WTC11 (cell line): ENCODE measurements around the gene TMEM131L. TPM values are rescaled to one million over a fixed set of nuclear protein-coding genes. Genes with fewer than 3 reads are reported as not detected.
A peak's percentile ranks its signal among the peaks of the same experiment; 100 is the strongest.
"Not testable (repeated sequence)": the region's sequence is repeated elsewhere in the genome, so short reads cannot be mapped to it uniquely, and the experiment has no call there.

Experiments used
- ATAC-seq: fragments of 200-7000 bp; cut with Tn5 transposase; 2 replicates; pipeline ENCODE4 v1.10.0; 2021; ENCODE audit warnings: mild to moderate bottlenecking, moderate library complexity
- CTCF ChIA-PET: fragments of 300-600 bp; sonication (Branson Sonifier 250); formaldehyde crosslinking; loops from one replicate; lab custom pipeline; 2021; ENCODE audit warnings: antibody characterized with exemption; lab: Charles Lee
- POLR2A ChIA-PET: fragments of 350-600 bp; sonication (Branson Sonifier 250); formaldehyde crosslinking; loops from one replicate; lab custom pipeline; 2021; ENCODE audit warnings: antibody characterized with exemption; lab: Charles Lee
- DNase-seq: peaks from one replicate; pipeline ENCODE4 v3.0.0; 2021; ENCODE audit warnings: low spot score
- H3K27ac Mint-ChIP-seq: 2 replicates; pipeline ENCODE4 v1.8.0; 2021; ENCODE audit warnings: mixed read lengths
- H3K27me3 Mint-ChIP-seq: 2 replicates; pipeline ENCODE4 v1.8.0; 2021; ENCODE audit warnings: low read depth, mild to moderate bottlenecking, moderate library complexity, mixed read lengths
- H3K36me3 Mint-ChIP-seq: 2 replicates; pipeline ENCODE4 v1.8.0; 2021; ENCODE audit warnings: mixed read lengths
- H3K4me1 Mint-ChIP-seq: 2 replicates; pipeline ENCODE4 v1.8.0; 2022; ENCODE audit warnings: mixed read lengths
- H3K4me3 Mint-ChIP-seq: 2 replicates; pipeline ENCODE4 v1.8.0; 2021; ENCODE audit warnings: mild to moderate bottlenecking, moderate library complexity, mixed read lengths
- H3K9me3 Mint-ChIP-seq: 2 replicates; pipeline ENCODE4 v1.8.0; 2021; ENCODE audit warnings: mixed read lengths
- CBFB ChIP-seq: sonication (generic); formaldehyde crosslinking; IDR thresholded peaks from 2 replicates; pipeline ENCODE4 v1.8.1; 2022; ENCODE audit warnings: mild to moderate bottlenecking, low read depth, missing genetic modification reagents
- FOXJ3 ChIP-seq: sonication (generic); formaldehyde crosslinking; IDR thresholded peaks from 2 replicates; pipeline ENCODE4 v1.9.0; 2021; ENCODE audit warnings: missing genetic modification reagents, mild to moderate bottlenecking, borderline replicate concordance
- GRHL2 ChIP-seq: fragments of 250-450 bp; sonication (Bioruptor Pico); IDR thresholded peaks from 2 replicates; pipeline ENCODE4 v1.8.0; 2022; ENCODE audit warnings: mild to moderate bottlenecking, moderate library complexity; ENCODE audit not compliant: insufficient replicate concordance, severe bottlenecking
- HMGA2 ChIP-seq: fragments of 250-450 bp; sonication (Bioruptor Pico); IDR thresholded peaks from 2 replicates; pipeline ENCODE4 v1.4.0; 2021; ENCODE audit warnings: mild to moderate bottlenecking, moderate library complexity
- IRF2 ChIP-seq: sonication (generic); formaldehyde crosslinking; IDR thresholded peaks from 2 replicates; pipeline ENCODE4 v1.8.0; 2022; ENCODE audit warnings: low read depth, missing genetic modification reagents, borderline replicate concordance
- JUN ChIP-seq: sonication (generic); formaldehyde crosslinking; IDR thresholded peaks from 2 replicates; pipeline ENCODE4 v1.8.0; 2023; ENCODE audit warnings: mild to moderate bottlenecking, missing genetic modification reagents
- KAT7 ChIP-seq: sonication (generic); formaldehyde crosslinking; IDR thresholded peaks from 2 replicates; pipeline ENCODE4 v1.8.1; 2023; ENCODE audit warnings: missing genetic modification reagents, mild to moderate bottlenecking, borderline replicate concordance
- NR1H2 ChIP-seq: sonication (generic); formaldehyde crosslinking; IDR thresholded peaks from 2 replicates; pipeline ENCODE4 v1.9.0; 2021; ENCODE audit warnings: mild to moderate bottlenecking, moderate library complexity, missing genetic modification reagents
- RORB ChIP-seq: fragments of 250-450 bp; sonication (Bioruptor Pico); IDR thresholded peaks from 2 replicates; pipeline ENCODE4 v1.9.0; 2021; ENCODE audit warnings: mild to moderate bottlenecking
- SOX15 ChIP-seq: fragments of 250-450 bp; sonication (Bioruptor Pico); IDR thresholded peaks from 2 replicates; pipeline ENCODE4 v1.9.0; 2021; ENCODE audit warnings: mild to moderate bottlenecking
- SP1 ChIP-seq: sonication (generic); formaldehyde crosslinking; conservative IDR thresholded peaks from 2 replicates; pipeline ENCODE4 v1.8.1; 2022; ENCODE audit warnings: missing genetic modification reagents
- TEAD1 ChIP-seq: sonication (generic); formaldehyde crosslinking; IDR thresholded peaks from 2 replicates; pipeline ENCODE4 v1.8.0; 2022; ENCODE audit warnings: mild to moderate bottlenecking, missing genetic modification reagents
- TP53 ChIP-seq: sonication (generic); formaldehyde crosslinking; IDR thresholded peaks from 2 replicates; pipeline ENCODE4 v1.8.1; 2023; ENCODE audit warnings: mild to moderate bottlenecking, missing genetic modification reagents
- ZNF121 ChIP-seq: sonication (generic); formaldehyde crosslinking; IDR thresholded peaks from 2 replicates; pipeline ENCODE4 v1.8.0; 2023; ENCODE audit warnings: missing genetic modification reagents
- ZNF219 ChIP-seq: sonication (generic); formaldehyde crosslinking; IDR thresholded peaks from 2 replicates; pipeline ENCODE4 v1.8.0; 2023; ENCODE audit warnings: missing genetic modification reagents, mild to moderate bottlenecking, borderline replicate concordance
- ZNF423 ChIP-seq: fragments of 250-450 bp; sonication (Bioruptor Pico); IDR thresholded peaks from 2 replicates; pipeline ENCODE4 v2.1.2; 2022; ENCODE audit warnings: mild to moderate bottlenecking, moderate library complexity
- total RNA-seq: library from RNA; stranded (reverse); gene quantifications from 3 replicates; pipeline ENCODE4 v1.2.3, GENCODE V29; 2021
- TF ChIP-seq, protein P1 (sequence below): sonication (generic); formaldehyde crosslinking; conservative IDR thresholded peaks from 2 replicates; pipeline ENCODE4 v1.8.1; 2022; ENCODE audit warnings: mild to moderate bottlenecking, missing genetic modification reagents
- TF ChIP-seq, protein P2 (sequence below): sonication (generic); formaldehyde crosslinking; IDR thresholded peaks from 2 replicates; pipeline ENCODE4 v1.8.1; 2023; ENCODE audit warnings: mild to moderate bottlenecking, moderate library complexity, missing genetic modification reagents

Gene TMEM131L
- total RNA-seq, 1 experiment from 2014 or later = 26.7 TPM

DNA sequence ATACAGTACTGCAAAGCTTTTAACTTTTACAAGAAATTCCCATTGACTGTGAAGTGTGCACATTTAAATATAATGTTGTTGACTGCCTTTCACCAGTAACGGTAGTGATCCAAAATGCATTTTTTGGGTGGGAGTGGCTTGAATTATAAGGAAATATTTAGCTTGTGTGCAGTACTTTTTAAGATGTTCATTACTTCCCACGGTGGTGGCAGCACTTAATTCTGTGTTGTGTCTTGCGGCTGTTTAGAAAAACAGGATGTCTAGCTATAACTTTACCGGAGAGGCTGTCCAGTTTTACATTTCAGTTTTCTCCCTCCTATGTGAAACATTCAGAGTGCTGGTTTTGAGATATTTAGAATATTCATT lies 1.7 kb downstream of the TMEM131L start:
- H3K36me3 Mint-ChIP-seq = no peaks in the 10 kb centered on the region
- H3K4me3 Mint-ChIP-seq = peak overlapping the region; percentile 88
- TF ChIP-seq KAT7 (no peak), ZNF121 (CRISPR knock-in tag) (no peak), ZNF219 (CRISPR knock-in tag) (no peak), ZNF423 (CRISPR knock-in tag) (no peak), GRHL2 (no peak), TEAD1 (CRISPR knock-in tag) (no peak), SOX15 (no peak)
- TF ChIP-seq, protein P1, sequence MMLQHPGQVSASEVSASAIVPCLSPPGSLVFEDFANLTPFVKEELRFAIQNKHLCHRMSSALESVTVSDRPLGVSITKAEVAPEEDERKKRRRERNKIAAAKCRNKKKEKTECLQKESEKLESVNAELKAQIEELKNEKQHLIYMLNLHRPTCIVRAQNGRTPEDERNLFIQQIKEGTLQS = no peak
- TF ChIP-seq, protein P2, sequence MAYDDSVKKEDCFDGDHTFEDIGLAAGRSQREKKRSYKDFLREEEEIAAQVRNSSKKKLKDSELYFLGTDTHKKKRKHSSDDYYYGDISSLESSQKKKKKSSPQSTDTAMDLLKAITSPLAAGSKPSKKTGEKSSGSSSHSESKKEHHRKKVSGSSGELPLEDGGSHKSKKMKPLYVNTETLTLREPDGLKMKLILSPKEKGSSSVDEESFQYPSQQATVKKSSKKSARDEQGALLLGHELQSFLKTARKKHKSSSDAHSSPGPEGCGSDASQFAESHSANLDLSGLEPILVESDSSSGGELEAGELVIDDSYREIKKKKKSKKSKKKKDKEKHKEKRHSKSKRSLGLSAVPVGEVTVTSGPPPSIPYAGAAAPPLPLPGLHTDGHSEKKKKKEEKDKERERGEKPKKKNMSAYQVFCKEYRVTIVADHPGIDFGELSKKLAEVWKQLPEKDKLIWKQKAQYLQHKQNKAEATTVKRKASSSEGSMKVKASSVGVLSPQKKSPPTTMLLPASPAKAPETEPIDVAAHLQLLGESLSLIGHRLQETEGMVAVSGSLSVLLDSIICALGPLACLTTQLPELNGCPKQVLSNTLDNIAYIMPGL (CRISPR knock-in tag) = no peak
- H3K27me3 Mint-ChIP-seq = peaks cover 8% of the 10 kb centered on the region
- peaks cover 32% of the 10 kb centered on the region for H3K4me1 Mint-ChIP-seq
- 0 out of 2 replicates have a peak overlapping the region, but pooled peaks have one; percentile 3 for H3K27ac Mint-ChIP-seq
- no peaks in the 10 kb centered on the region for H3K9me3 Mint-ChIP-seq
- DNase-seq (no peak), ATAC-seq (no peak)
- POLR2A ChIA-PET = interaction anchor here (1.1 kb wide), 1 partner anchor 20 kb away, joined by 3 read pairs; no protein-coding TSS in a partner anchor
- CTCF ChIA-PET = no interaction called here

DNA sequence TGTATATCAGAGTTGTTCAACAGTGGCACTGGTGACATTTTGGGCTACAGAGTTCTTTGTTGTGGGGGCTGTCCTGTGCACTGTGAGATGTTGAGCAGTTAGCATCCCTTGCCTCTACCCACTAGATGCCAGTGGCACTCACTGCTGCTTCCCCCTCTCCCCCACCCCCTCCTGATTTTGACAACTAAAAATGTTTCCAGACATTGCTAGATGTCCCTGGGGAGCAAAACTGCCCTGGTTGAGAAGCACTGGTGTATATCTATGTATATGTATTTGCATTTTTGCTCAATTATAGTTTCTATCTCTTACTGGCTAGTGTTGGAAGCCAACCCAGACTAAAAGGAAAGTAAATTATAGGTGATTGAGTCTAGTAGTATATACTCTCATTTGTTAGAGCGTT lies 2.4 kb downstream of the TMEM131L start:
- CTCF ChIA-PET = no interaction called here
- POLR2A ChIA-PET = no interaction called here
- DNase-seq (no peak), ATAC-seq (no peak)
- Mint-ChIP-seq H3K27me3 (peaks cover 8% of the 10 kb centered on the region), H3K4me1 (peaks cover 32% of the 10 kb centered on the region), H3K36me3 (no peaks in the 10 kb centered on the region), H3K27ac (no peak overlapping the region), H3K4me3 (no peak overlapping the region), H3K9me3 (no peaks in the 10 kb centered on the region)
- TF ChIP-seq CBFB (no peak), NR1H2 (CRISPR knock-in tag) (no peak), HMGA2 (CRISPR knock-in tag) (no peak), FOXJ3 (CRISPR knock-in tag) (no peak), TP53 (CRISPR knock-in tag) (no peak)
- TF ChIP-seq, protein P1 = no peak
- TF ChIP-seq, protein P2 (CRISPR knock-in tag) = no peak

DNA sequence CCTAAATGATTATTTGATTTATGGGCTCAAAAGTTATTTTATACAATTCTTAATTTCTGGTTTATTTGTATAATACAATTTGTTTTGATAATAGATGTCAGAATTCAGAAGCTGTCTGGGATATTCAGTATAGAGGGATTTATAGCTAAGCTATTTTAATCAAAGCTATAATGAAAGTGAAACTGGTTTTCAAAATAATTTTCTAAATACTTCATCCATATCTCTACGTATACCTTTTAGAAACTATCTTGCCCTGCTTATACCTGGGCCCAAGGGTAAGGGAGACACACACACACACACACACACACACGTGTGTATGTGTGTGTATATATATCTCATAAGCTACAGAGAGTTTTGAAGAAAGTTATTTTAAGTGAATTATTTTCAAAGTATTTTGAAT lies 2.9 kb downstream of the TMEM131L start:
- H3K27me3 Mint-ChIP-seq = peaks cover 8% of the 10 kb centered on the region
- peaks cover 32% of the 10 kb centered on the region for H3K4me1 Mint-ChIP-seq
- no peak overlapping the region for H3K27ac Mint-ChIP-seq
- DNase-seq (no peak), ATAC-seq (no peak)
- H3K4me3 Mint-ChIP-seq = no peak overlapping the region
- ChIA-PET POLR2A (no interaction called here), CTCF (no interaction called here)
- H3K36me3 Mint-ChIP-seq = peaks cover under 1% of the 10 kb centered on the region; the same call in 1 of the 2 replicates
- H3K9me3 Mint-ChIP-seq = no peaks in the 10 kb centered on the region
- TF ChIP-seq RORB (CRISPR knock-in tag) (no peak), JUN (CRISPR knock-in tag) (no peak), IRF2 (no peak), SP1 (CRISPR knock-in tag) (no peak)

DNA sequence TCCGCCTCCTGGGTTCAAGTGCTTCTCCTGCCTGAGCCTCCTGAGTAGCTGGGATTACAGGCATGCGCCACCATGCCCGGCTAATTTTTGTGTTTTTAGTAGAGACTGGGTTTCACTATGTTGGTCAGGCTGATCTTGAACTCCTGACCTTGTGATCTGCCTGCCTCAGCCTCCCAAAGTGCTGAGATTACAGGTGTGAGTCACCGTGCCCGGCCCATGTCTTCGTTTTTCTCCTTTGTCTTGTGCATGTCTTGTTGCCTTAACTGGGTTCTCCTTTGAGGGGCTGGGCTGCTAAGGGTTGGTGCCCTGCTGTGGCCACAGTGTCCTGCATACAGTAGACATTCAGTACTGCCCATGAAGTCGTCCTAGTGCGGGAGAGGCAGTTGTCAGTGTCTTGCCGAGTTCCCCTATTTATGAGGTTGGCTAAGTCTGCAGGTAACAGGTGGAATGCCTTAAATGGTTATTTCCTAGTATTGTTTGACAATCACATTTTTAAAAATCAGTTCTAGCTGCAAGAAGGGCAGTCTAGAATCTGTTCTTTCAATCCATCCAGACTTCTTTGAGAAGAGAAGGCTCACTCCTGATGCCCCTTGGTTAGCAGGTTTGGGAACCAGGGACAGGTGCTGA lies 5.0 kb downstream of the TMEM131L start:
- DNase-seq, ATAC-seq, H3K9me3 Mint-ChIP-seq, POLR2A ChIA-PET, H3K27me3 Mint-ChIP-seq, H3K4me3 Mint-ChIP-seq, CTCF ChIA-PET: not testable (repeated sequence)
- peaks cover 17% of the 10 kb centered on the region for H3K4me1 Mint-ChIP-seq
- H3K27ac Mint-ChIP-seq = peak overlapping the region; percentile 73
- peaks cover 13% of the 10 kb centered on the region for H3K36me3 Mint-ChIP-seq
